Small intestine (tissue), 16 donors: Measurements from ENCODE around the gene UTY. TPM values are rescaled to one million over a fixed set of nuclear protein-coding genes. Genes with fewer than 3 reads are reported as not detected.

ENCODE experiments used
- DNase-seq, 2 donors: peaks; one replicate each; pipeline versions ENCODE4 v3.0.0 to v3.0.0-alpha.2; 2013
- FAIRE-seq: peaks from 2 replicates; lab custom pipeline; 2012; peaks lifted over from hg19 to GRCh38; lab: Jason Lieb, UNC
- H3K27ac ChIP-seq, 3 donors: one replicate each; pipeline ENCODE4 v1.5.1; 2013; ENCODE audit warnings: low read length in 2 of 3, mild to moderate bottlenecking in 2 of 3, control low read depth in 1 of 3, inconsistent platforms in 1 of 3, low read depth in 1 of 3, moderate library complexity in 1 of 3
- H3K27me3 ChIP-seq, 3 donors: one replicate each; pipeline ENCODE4 v1.6.1; 2013; ENCODE audit warnings: low read length in 3 of 3, inconsistent platforms in 1 of 3; ENCODE audit not compliant: control insufficient read depth in 3 of 3, insufficient read depth in 3 of 3
- H3K36me3 ChIP-seq, 3 donors: one replicate each; pipeline ENCODE4 v1.6.1; 2013; ENCODE audit warnings: low read length in 3 of 3, inconsistent platforms in 1 of 3, low read depth in 1 of 3, mild to moderate bottlenecking in 1 of 3, moderate library complexity in 1 of 3; ENCODE audit not compliant: control insufficient read depth in 3 of 3, insufficient read depth in 2 of 3
- H3K4me1 ChIP-seq, 3 donors: one replicate each; pipeline ENCODE4 v1.6.1; 2013; ENCODE audit warnings: low read length in 2 of 3, inconsistent platforms in 1 of 3, low read depth in 1 of 3, mild to moderate bottlenecking in 1 of 3, moderate library complexity in 1 of 3; ENCODE audit not compliant: control insufficient read depth in 3 of 3, insufficient read depth in 2 of 3
- H3K4me3 ChIP-seq, 3 donors: one replicate each; pipeline ENCODE4 v1.5.1; 2013; ENCODE audit warnings: low read length in 3 of 3, control low read depth in 1 of 3, inconsistent platforms in 1 of 3, low read depth in 1 of 3, mild to moderate bottlenecking in 1 of 3, moderate library complexity in 1 of 3
- H3K9me3 ChIP-seq, 2 donors: one replicate each; pipeline ENCODE4 v1.6.1; 2013; ENCODE audit warnings: low read depth in 1 of 2, low read length in 1 of 2; ENCODE audit not compliant: control insufficient read depth in 2 of 2, insufficient read depth in 1 of 2
- WGBS, 3 donors: extraction: QIAGEN DNeasy Blood & Tissue Kit; methylation state at CpG; one replicate each; pipeline ENCODE4 v1.1.7; 2013; 5-methylcytosine and 5-hydroxymethylcytosine counted together
- long read RNA-seq, 10 donors: transcript quantifications; one replicate each; lab custom pipeline, GENCODE V29; 2026
- polyA plus RNA-seq, 4 donors: library from polyadenylated mRNA; stranded (reverse) in 3 of 4; unstranded in 1 of 4; fragments of 200-250 nt in 3 of 4; fragments of 120-200 nt in 1 of 4; gene quantifications; one replicate each; pipeline versions ENCODE4 v1.2.1 to v1.2.3, GENCODE V29; 2013
- donor health status: healthy with polysubstance abuse.
- donor health status: control.
- donor health status: control.
- donor health status: Bipolar disorder and iron deficiency.
- donor health status: healthy.

Gene UTY
- 10 to 100 TPM in 1 of 4 donors, 1 to 10 TPM in 2, not detected in 1; 3.3 to 15.4 (median 3.8) TPM for polyA plus RNA-seq
- long read RNA-seq, donor 1, full-length matches to known transcripts = 1 of 1 reads
- long read RNA-seq, donor 1, partial matches to known transcripts = 0 of 1 reads
- long read RNA-seq, donor 1, other reads (novel, unspliced or antisense) = 0 of 1 reads
- long read RNA-seq, donor 2 = 0 reads
- long read RNA-seq, donor 3 = 0 reads
- long read RNA-seq, donor 4 = 0 reads
- long read RNA-seq, donor 5 = 0 reads
- long read RNA-seq, donor 6 = 0 reads
- long read RNA-seq, donor 7 = 0 reads
- long read RNA-seq, donor 8 = 0 reads
- long read RNA-seq, donor 9 = 0 reads
- long read RNA-seq, donor 10 = 0 reads

GRCh38 chrY:13479828-13480227 lies at the start of gene UTY:
UTY (minus strand) TSS chrY:13480033; CDS start chrY:13479665, 368 bp downstream.
- Histone ChIP-seq H3K4me3 (peak within 1 kb of the TSS in 2 of 3 donors; percentile 54 to 93), H3K9me3 (no peaks in the 10 kb centered on the region), H3K27me3 (no peaks in the 10 kb centered on the region), H3K27ac (peak within 1 kb of the TSS in 2 of 3 donors; percentile 97 to 99), H3K36me3 (no peaks in the 10 kb centered on the region), H3K4me1 (no peaks in the 10 kb centered on the region)
- DNase-seq (peak; percentile 91 to 93), FAIRE-seq (peak; percentile 95)
- 0 to 1% methylated on average over 15 to 18 of the region's 18 CpGs; no CpG with 5 or more reads in 1 of the 3 donors for WGBS, 3 donors

- Histone ChIP-seq H3K36me3 (no peaks in the 10 kb centered on the region), H3K4me3 (no peak overlapping the region), H3K4me1 (no peaks in the 10 kb centered on the region), H3K27ac (no peak overlapping the region), H3K9me3 (no peaks in the 10 kb centered on the region), H3K27me3 (no peaks in the 10 kb centered on the region)
- DNase-seq = no peak
- WGBS, 3 donors = 62 to 64% methylated on average over 1 of the region's 1 CpG; no CpG with 5 or more reads in 1 of the 3 donors
- FAIRE-seq = no peak
Observed at GRCh38 chrY:13520474-13520873, 40.6 kb upstream of the UTY start.

- Histone ChIP-seq H3K4me3 (no peak overlapping the region), H3K36me3 (no peaks in the 10 kb centered on the region), H3K4me1 (no peaks in the 10 kb centered on the region), H3K27ac (no peak overlapping the region), H3K27me3 (no peaks in the 10 kb centered on the region), H3K9me3 (no peaks in the 10 kb centered on the region)
- DNase-seq = no peak
- no peak for FAIRE-seq
- WGBS, 3 donors = 85 to 100% methylated on average over 1 of the region's 1 CpG; no CpG with 5 or more reads in 1 of the 3 donors
Observed at GRCh38 chrY:13501215-13501614, 21.4 kb upstream of the UTY start.

GRCh38 chrY:13493737-13494136 lies 13.9 kb upstream of the UTY start:
- no peak for FAIRE-seq
- H3K9me3 ChIP-seq = no peaks in the 10 kb centered on the region
- H3K4me1 ChIP-seq = no peaks in the 10 kb centered on the region
- 68% methylated on average over 3 of the region's 3 CpGs; no CpG with 5 or more reads in 1 of the 3 donors for WGBS, 3 donors
- DNase-seq = no peak
- H3K27ac ChIP-seq = no peak overlapping the region
- H3K27me3 ChIP-seq = no peaks in the 10 kb centered on the region
- no peaks in the 10 kb centered on the region for H3K36me3 ChIP-seq
- H3K4me3 ChIP-seq = no peak overlapping the region

- H3K4me1 ChIP-seq = no peaks in the 10 kb centered on the region
- no peak for DNase-seq
- no peaks in the 10 kb centered on the region for H3K27me3 ChIP-seq
- no peaks in the 10 kb centered on the region for H3K9me3 ChIP-seq
- no peak overlapping the region for H3K4me3 ChIP-seq
- H3K27ac ChIP-seq = no peak overlapping the region
- no peaks in the 10 kb centered on the region for H3K36me3 ChIP-seq
- no peak for FAIRE-seq
- 90 to 100% methylated on average over 1 to 2 of the region's 2 CpGs; no CpG with 5 or more reads in 1 of the 3 donors for WGBS, 3 donors
Observed at GRCh38 chrY:13492408-13492807, 12.6 kb upstream of the UTY start.

GRCh38 chrY:13488738-13489137 lies 8.9 kb upstream of the UTY start:
- Histone ChIP-seq H3K36me3 (no peaks in the 10 kb centered on the region), H3K9me3 (no peaks in the 10 kb centered on the region), H3K27ac (no peak overlapping the region), H3K4me3 (no peak overlapping the region), H3K27me3 (no peaks in the 10 kb centered on the region), H3K4me1 (no peaks in the 10 kb centered on the region)
- no peak for DNase-seq
- FAIRE-seq = no peak
- 51 to 64% methylated on average over 1 of the region's 1 CpG; no CpG with 5 or more reads in 1 of the 3 donors for WGBS, 3 donors

GRCh38 chrY:13479121-13479711 lies 617 bp downstream of the UTY start:
- Histone ChIP-seq H3K4me3 (peak overlapping the region in 2 of 3 donors; percentile 54 to 93), H3K4me1 (no peaks in the 10 kb centered on the region), H3K36me3 (peaks cover 0 to 2% (median 0%) of the 10 kb centered on the region in 3 donors), H3K9me3 (no peaks in the 10 kb centered on the region), H3K27ac (peak overlapping the region in 2 of 3 donors; percentile 97 to 99), H3K27me3 (no peaks in the 10 kb centered on the region)
- 0 to 1% methylated on average over 25 to 34 of the region's 34 CpGs; no CpG with 5 or more reads in 1 of the 3 donors for WGBS, 3 donors
- FAIRE-seq = no peak
- peak; percentile 57 to 70 for DNase-seq

- H3K27ac ChIP-seq = peak overlapping the region in 2 of 3 donors; percentile 97 to 99
- 0 to 1% (median 0%) methylated on average over 1 to 15 of the region's 15 CpGs for WGBS, 3 donors
- peak overlapping the region in 2 of 3 donors; percentile 25 to 93 for H3K4me3 ChIP-seq
- H3K9me3 ChIP-seq = no peaks in the 10 kb centered on the region
- no peaks in the 10 kb centered on the region for H3K27me3 ChIP-seq
- DNase-seq (peak; percentile 82), FAIRE-seq (no peak)
- no peaks in the 10 kb centered on the region for H3K4me1 ChIP-seq
- H3K36me3 ChIP-seq = peaks cover 0 to 5% (median 0%) of the 10 kb centered on the region in 3 donors
Observed at GRCh38 chrY:13478126-13478785, 1.6 kb downstream of the UTY start.
